Eye (tissue), 1 donor: ENCODE results near the gene LRRC46.

Experiments used
- DNase-seq: peaks from one replicate; pipeline ENCODE4 v3.0.0-alpha.2; 2015

The LRRC46 gene

GRCh38 chr17:47834756-47835155 is 3.3 kb downstream of the LRRC46 start:
- no peak for DNase-seq

DNA sequence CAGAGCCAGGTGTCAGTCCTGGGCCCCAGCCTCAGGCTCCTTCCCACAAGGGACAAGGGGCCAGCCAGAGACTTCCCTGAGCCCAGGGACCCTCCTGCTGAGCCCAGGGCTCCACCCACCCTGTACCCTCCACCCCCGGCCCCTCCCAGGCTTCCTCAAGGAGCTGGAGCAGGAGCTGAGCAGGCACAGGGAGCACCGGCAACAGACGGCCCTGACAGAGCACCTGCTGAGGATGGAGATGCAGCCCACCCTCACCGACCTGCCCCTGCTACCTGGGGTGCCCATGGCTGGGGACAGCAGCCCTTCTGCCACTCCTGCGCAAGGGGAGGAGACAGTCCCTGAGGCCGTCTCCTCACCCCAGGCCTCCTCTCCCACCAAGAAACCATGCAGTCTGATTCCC is 5.1 kb downstream of the LRRC46 start:
- no peak for DNase-seq

GRCh38 chr17:47837401-47838039 is 6.0 kb downstream of the LRRC46 start:
- no peak for DNase-seq

DNA sequence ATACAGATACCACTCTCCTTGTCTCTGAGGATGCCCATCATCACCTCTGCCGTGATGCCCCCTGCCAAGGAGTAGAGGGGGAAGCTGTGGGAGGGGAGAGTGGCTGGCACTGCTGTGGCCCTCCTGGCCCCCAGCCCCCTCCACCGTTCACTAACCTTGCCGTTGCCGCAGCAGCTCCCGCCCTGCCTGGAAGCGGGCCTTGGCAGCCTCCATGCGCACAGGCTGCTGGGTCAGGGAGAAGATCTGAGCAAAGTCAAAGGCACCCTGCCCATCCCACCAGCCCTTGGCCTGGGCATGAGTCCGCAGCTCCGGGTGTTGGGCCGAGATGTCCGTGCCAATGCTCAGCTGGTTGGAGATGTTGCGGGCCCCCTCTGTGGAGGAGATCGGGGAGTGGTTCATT is 7.2 kb downstream of the LRRC46 start:
- DNase-seq = no peak

GRCh38 chr17:47839071-47839470 is 7.6 kb downstream of the LRRC46 start:
- DNase-seq = no peak

DNA sequence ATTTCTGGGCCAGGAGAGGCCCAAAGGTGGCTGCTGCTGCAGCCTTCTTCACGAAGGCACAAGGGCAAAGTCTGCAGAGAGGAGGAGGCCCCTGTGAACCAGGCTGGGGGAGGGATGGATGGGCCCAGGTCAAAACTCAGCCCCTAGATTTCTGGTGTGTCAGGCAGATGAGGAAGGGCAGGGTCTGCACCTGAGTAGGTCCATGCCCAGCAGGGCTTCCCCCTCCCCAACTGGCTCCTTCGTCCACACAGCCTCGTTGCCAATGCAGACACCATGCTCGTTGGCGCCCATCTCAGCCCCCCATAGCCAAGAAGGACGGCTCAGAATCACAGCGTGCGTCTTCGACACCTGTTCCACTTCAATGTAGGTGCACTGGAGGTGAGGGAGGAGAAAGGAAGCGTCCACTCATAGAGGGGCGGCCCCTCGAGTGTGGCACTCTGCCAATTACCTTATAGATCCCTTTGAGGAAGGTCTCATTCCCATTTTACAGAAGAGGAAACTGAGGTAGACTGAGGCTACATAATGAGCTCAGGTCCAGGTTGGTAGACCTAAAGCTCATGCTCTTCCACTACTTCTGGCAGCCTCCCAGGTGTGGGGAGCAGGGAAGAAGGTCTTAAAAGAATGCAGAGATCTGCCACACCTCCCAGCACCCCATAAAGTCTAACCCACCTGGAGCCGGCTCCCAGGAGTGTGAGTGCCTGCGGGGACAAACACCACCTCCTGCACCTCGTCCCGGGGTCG is 8.7 kb downstream of the LRRC46 start:
- DNase-seq = no peak

DNA sequence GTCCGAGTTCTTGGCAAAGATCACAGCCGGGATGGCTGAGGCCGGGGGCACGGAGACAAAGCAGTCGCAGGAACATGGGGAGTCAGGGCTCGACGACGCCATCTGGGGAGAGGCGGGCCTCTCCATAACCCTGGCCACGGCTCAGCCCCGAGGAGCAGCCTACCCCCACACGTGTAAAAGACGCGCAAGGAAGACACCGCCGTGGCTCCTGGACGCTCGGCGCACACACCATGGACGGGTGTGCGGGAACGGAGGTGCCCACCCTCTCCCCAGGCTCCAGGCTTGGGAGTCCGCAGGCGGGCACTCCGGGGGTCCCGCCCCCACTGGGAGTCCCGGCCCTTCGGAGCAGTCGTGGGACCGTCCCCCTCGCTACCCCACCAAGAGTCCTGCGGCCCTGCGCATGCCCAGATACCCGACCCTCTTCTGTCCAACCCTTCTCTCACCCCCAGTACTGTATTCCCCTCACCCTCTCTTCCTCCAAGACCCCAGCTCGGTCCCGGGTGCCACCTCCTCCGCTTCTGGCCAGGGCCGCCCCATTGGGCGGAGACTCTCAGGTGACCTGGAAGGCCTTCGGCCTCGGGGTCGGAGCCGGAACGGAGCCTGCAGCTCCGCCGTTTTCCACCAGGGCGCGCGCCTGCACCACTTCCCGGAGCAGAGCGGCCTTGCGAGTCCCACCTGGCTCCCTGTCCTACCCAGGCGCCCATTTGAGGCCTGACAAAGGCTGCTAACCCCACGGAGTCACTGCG is 9.4 kb downstream of the LRRC46 start, which contains the start of gene SCRN2:
SCRN2 (minus strand) TSS at position 532 of the 746 bp plus-strand sequence; CDS start at position 102, 430 bp downstream.
- DNase-seq = peak; percentile 96

GRCh38 chr17:47841488-47842291 is 10.2 kb downstream of the LRRC46 start:
- DNase-seq = no peak

GRCh38 chr17:47843391-47843730 is 11.9 kb downstream of the LRRC46 start:
- no peak for DNase-seq

DNA sequence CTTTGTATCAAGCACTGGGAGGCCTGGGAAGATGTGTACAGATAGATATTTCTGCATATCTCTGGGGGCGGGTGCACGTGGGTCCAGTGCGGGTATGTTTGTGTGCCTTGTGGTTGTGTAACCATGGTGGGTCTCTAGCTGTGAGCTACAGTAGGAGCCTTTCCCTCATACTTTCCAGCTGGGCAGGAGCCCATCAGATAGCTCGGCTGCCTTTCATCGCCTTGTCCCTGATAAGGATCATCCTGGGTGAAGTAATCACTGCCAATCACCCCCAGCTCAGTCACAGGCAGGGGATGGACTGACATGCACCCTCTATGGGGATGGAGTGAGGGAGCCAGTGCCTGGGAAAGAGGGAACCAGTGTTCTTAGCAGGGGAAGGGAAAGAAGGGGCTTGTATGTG is 12.8 kb downstream of the LRRC46 start:
- DNase-seq = no peak

GRCh38 chr17:47844814-47845715 is 13.6 kb downstream of the LRRC46 start:
- DNase-seq = no peak

DNA sequence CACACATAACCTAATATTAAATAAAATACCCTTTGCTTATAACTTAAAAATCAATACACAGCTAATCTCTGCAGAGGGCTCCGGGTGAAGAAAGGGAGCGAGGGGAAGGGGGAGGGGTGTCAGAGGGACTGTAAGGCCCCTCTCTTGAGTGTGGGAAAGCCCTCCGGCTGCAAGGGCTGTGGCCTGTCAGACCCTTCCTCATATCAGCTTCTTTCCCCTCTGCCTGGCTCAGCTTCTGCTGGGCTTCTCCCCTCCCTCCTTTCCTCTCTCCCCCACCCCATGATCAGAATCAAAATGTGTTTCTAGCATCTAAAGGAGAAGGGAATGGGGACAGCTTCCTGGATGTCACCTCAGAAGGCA is 14.2 kb downstream of the LRRC46 start:
- DNase-seq = no peak

DNA sequence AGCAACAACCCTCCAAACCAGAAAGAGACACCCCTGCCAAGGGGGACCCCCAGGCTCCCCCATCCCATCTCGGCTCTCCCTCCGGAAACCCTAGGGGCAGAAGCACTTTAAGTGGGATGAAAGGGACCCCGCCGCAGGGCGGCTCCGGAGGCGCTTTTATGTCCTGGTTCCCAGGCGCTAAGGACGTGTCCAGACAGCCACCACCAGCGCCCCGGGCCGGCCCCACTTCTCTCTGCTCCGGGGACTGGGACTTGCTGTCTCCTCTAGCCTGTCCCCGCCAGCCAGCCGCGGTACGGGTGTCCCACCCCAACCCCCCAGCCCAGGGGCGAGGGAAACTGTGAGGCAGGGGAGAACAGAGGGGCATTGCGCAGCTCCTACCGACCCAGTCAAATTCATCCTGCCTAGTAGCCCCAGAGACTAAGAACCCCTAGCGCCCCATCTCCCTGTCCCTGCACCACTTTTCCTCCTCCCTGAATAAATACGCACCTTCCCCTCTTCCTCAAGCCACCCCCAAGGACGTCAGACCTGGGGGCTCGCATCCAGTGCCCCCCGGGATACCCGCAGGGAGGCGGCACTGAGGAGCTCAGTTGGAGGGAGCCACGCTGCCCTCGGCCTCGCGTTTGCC is 15.4 kb downstream of the LRRC46 start:
- no peak for DNase-seq

DNA sequence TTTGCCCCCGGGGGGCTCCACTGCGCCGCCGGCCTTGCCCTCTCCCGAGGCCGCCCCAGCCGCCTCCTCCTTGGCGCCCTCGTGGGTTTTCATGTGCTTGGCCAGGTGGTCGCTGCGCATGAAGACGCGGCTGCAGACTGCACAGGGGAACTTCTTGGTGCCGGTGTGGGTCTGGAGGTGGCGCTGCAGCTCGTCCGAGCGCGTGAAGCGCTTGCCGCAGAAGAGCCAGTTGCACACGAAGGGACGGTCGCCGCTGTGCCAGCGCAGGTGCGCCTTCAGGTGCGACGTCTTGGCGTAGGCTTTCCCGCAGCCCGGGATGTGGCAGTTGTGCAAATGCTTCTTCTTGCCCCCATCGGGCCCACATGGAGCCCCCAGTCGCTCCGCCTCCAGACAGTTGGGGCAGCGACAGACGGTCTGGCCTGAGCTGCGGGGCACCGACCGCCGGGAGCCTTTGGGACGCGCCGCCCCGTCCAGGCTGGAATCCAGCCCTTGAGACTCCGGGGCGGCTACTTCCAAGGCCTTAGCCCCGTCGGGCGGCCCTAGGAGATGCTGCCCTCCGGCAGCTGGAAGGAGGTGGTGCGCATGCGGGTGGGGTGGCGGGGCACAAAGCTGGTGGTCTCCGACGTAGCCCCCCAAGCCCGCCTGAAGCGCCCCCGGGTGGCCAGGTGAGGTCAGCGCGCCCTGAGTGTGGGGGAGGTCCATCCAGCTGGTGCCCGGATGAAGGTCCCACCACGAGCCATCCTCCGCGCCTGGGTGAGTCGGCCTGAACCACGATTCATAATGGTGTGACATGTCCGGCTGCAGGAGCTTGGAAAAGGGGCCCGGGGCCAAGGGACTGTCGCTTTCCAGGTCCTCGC is 16.1 kb downstream of the LRRC46 start:
- DNase-seq = no peak

DNA sequence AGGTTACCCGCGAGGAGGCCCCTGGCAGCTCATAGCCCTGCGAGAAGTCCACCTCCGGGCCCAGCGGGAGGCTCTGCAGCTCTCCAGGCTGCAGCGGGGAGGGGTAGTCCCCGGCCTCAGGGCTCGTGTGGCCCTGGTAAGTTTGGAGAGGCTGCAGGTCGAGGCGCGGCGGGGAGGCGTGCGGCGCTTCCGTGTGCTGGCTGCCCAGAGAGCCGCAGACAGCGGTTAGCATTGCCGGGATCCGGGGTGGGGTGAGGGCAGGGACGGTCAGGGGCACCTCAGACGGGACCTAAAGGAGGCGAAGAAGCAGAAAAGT is 16.7 kb downstream of the LRRC46 start:
- no peak for DNase-seq

GRCh38 chr17:47850373-47850691 is 18.9 kb downstream of the LRRC46 start:
- no peak for DNase-seq

GRCh38 chr17:47850692-47851573 is 19.5 kb downstream of the LRRC46 start, which contains the start of gene SP6:
Gene SP6 (minus strand): TSS chr17:47851163. CDS start chr17:47848429, 2,734 bp downstream.
- DNase-seq = peak; percentile 75

- no peak for DNase-seq
These were observed 20.3 kb downstream of the LRRC46 start for GRCh38 chr17:47851764-47852112.

DNA sequence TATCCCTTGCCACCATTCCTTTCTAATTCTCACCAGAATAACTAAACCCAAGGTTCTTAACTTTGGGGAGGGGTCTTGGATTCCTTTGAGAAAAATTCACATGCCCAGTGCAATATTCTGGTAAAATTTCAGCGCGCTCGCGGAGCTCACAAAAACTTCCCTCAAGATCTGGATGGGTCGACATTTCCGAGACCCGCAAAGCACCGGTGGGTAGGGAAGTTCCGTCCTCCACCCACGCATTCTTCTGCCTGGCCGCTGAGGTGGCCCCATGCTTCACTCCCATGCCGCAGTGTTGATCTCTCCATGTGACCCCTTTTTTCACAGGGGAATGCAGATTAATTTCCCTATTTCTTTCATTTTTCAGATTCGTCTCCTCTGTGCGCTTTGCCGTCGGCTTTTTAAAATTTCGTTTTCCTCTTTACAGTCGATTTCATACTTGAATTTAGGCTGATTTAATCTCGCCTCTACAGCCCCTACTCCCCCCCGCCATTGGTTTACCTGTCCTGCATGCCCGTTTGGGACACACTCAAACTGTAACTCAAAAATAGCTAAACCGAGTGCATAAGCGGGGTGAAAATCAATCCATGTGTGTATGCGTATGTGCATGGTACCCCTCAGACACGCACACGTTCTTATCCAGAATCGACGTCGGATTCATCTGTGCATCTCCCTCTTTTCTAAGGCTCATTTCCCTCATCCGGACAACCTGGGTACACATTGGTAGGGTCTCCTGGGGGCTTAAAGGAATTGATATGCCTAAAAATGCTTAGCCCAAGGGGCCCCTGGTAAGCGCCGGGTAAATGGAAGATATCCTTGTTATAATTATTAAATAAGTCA is 20.9 kb downstream of the LRRC46 start:
- peak; percentile 76 for DNase-seq
